Measurements from ENCODE around the gene PHACTR3.

PHACTR3 gene

DNA sequence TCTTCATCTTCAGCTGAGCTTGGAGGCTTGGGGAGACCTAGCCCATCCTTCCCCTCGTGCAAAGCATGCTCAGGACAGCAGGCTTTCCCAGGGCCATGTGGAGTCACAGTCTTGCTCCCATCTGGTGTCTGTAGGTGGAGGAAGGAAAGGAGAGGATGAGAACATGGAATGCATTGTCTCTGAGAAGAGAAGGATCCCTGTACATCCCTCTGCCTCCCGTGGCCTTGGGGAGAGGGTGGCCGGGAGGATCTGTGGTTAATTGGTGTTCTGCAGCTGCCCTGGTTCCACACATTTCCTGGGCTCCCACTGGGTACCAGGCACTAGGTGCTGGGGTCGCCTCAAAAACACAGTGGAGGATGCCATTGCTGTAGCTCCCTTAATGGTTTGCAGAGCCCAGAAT lies 134.5 kb downstream of the PHACTR3 start:
- H3K79me1 ChIP-seq (replicated peaks; ENCODE audit: low read length, poor library complexity, severe bottlenecking): no peaks in the 10 kb centered on the region
- no peaks in the 10 kb centered on the region for H3K9me3 ChIP-seq (ENCODE audit: control insufficient read depth, low read length)
- no peak overlapping the region for H4K91ac ChIP-seq (ENCODE audit: low read length)
- no peak for DNase-seq
- H2BK5ac ChIP-seq (ENCODE audit: low read depth, low read length, poor library complexity, severe bottlenecking): no peak overlapping the region
- WGBS: 18% methylated on average over 4 of the region's 4 CpGs
- H2BK12ac ChIP-seq (ENCODE audit: low read length in 2 of 2): no peak overlapping the region
- no peak overlapping the region for H3K4me3 ChIP-seq (ENCODE audit: insufficient read depth in 1 of 2, low read depth in 1 of 2, low read length in 2 of 2)
- H3K4me1 ChIP-seq (ENCODE audit: control insufficient read depth, insufficient read depth, low read depth, low read length): no peaks in the 10 kb centered on the region
- no peak overlapping the region for H2AFZ ChIP-seq (ENCODE audit: low read depth, low read length)
- H3K4ac ChIP-seq (ENCODE audit: low read depth in 1 of 2, low read length in 2 of 2): no peak overlapping the region
- H3K27me3 ChIP-seq (ENCODE audit: control insufficient read depth in 1 of 2, insufficient read depth in 1 of 2, low read length in 2 of 2): peaks cover 0 to 30% of the 10 kb centered on the region in 2 experiments
- H2BK120ac ChIP-seq (ENCODE audit: low read depth, low read length): no peak overlapping the region
- H2BK15ac ChIP-seq (ENCODE audit: low read depth, poor library complexity, severe bottlenecking): no peak overlapping the region
- no peak overlapping the region for H3K23ac ChIP-seq (ENCODE audit: low read length in 2 of 2)
- no peak overlapping the region for H3K4me2 ChIP-seq (ENCODE audit: low read length, poor library complexity, severe bottlenecking)
- no peak overlapping the region for H3K18ac ChIP-seq (ENCODE audit: low read depth in 1 of 2, low read length in 2 of 2)
- no peak overlapping the region for H3K9ac ChIP-seq (ENCODE audit: low read length)
- H3K36me3 ChIP-seq (ENCODE audit: control insufficient read depth in 1 of 2, insufficient read depth in 2 of 2, low read depth in 1 of 2, low read length in 2 of 2): no peaks in the 10 kb centered on the region
- H3K14ac ChIP-seq (ENCODE audit: low read length in 2 of 2): no peak overlapping the region
- no peak overlapping the region for H4K8ac ChIP-seq (ENCODE audit: low read length)
- no peak overlapping the region for H2AK5ac ChIP-seq (ENCODE audit: low read length, severe bottlenecking)
- H3K27ac ChIP-seq (ENCODE audit: low read length, poor library complexity, severe bottlenecking): no peak overlapping the region

GRCh38 chr20:59740621-59741020 lies 136.3 kb downstream of the PHACTR3 start:
- Histone ChIP-seq H3K4me2 (ENCODE audit: low read length, poor library complexity, severe bottlenecking) (no peak overlapping the region), H4K8ac (ENCODE audit: low read length) (no peak overlapping the region), H3K27ac (ENCODE audit: low read length, poor library complexity, severe bottlenecking) (no peak overlapping the region), H2BK15ac (ENCODE audit: low read depth, poor library complexity, severe bottlenecking) (no peak overlapping the region), H3K9ac (ENCODE audit: low read length) (no peak overlapping the region), H2AK5ac (ENCODE audit: low read length, severe bottlenecking) (no peak overlapping the region), H2BK5ac (ENCODE audit: low read depth, low read length, poor library complexity, severe bottlenecking) (no peak overlapping the region), H2BK12ac (ENCODE audit: low read length in 2 of 2) (no peak overlapping the region), H3K27me3 (ENCODE audit: control insufficient read depth in 1 of 2, insufficient read depth in 1 of 2, low read length in 2 of 2) (peaks cover 0 to 30% of the 10 kb centered on the region in 2 experiments), H3K23ac (ENCODE audit: low read length in 2 of 2) (no peak overlapping the region), H3K79me1 (replicated peaks; ENCODE audit: low read length, poor library complexity, severe bottlenecking) (no peaks in the 10 kb centered on the region), H3K18ac (ENCODE audit: low read depth in 1 of 2, low read length in 2 of 2) (no peak overlapping the region), H2AFZ (ENCODE audit: low read depth, low read length) (no peak overlapping the region), H3K9me3 (ENCODE audit: control insufficient read depth, low read length) (no peaks in the 10 kb centered on the region), H3K14ac (ENCODE audit: low read length in 2 of 2) (no peak overlapping the region), H3K4ac (ENCODE audit: low read depth in 1 of 2, low read length in 2 of 2) (no peak overlapping the region), H3K36me3 (ENCODE audit: control insufficient read depth in 1 of 2, insufficient read depth in 2 of 2, low read depth in 1 of 2, low read length in 2 of 2) (no peaks in the 10 kb centered on the region), H4K91ac (ENCODE audit: low read length) (no peak overlapping the region), H3K4me3 (ENCODE audit: insufficient read depth in 1 of 2, low read depth in 1 of 2, low read length in 2 of 2) (no peak overlapping the region), H2BK120ac (ENCODE audit: low read depth, low read length) (no peak overlapping the region), H3K4me1 (ENCODE audit: control insufficient read depth, insufficient read depth, low read depth, low read length) (no peaks in the 10 kb centered on the region)
- 46% methylated on average over 7 of the region's 7 CpGs for WGBS
- no peak for DNase-seq

GRCh38 chr20:59741073-59741472 lies 136.7 kb downstream of the PHACTR3 start:
- Histone ChIP-seq H2BK15ac (ENCODE audit: low read depth, poor library complexity, severe bottlenecking) (no peak overlapping the region), H3K36me3 (ENCODE audit: control insufficient read depth in 1 of 2, insufficient read depth in 2 of 2, low read depth in 1 of 2, low read length in 2 of 2) (no peaks in the 10 kb centered on the region), H3K4me1 (ENCODE audit: control insufficient read depth, insufficient read depth, low read depth, low read length) (no peaks in the 10 kb centered on the region), H2BK120ac (ENCODE audit: low read depth, low read length) (no peak overlapping the region), H3K18ac (ENCODE audit: low read depth in 1 of 2, low read length in 2 of 2) (no peak overlapping the region), H3K79me1 (replicated peaks; ENCODE audit: low read length, poor library complexity, severe bottlenecking) (no peaks in the 10 kb centered on the region), H3K4me3 (ENCODE audit: insufficient read depth in 1 of 2, low read depth in 1 of 2, low read length in 2 of 2) (no peak overlapping the region), H3K4me2 (ENCODE audit: low read length, poor library complexity, severe bottlenecking) (no peak overlapping the region), H4K91ac (ENCODE audit: low read length) (no peak overlapping the region), H3K4ac (ENCODE audit: low read depth in 1 of 2, low read length in 2 of 2) (no peak overlapping the region), H2AFZ (ENCODE audit: low read depth, low read length) (no peak overlapping the region), H2BK12ac (ENCODE audit: low read length in 2 of 2) (no peak overlapping the region), H2BK5ac (ENCODE audit: low read depth, low read length, poor library complexity, severe bottlenecking) (no peak overlapping the region), H3K23ac (ENCODE audit: low read length in 2 of 2) (no peak overlapping the region), H4K8ac (ENCODE audit: low read length) (no peak overlapping the region), H3K9ac (ENCODE audit: low read length) (no peak overlapping the region), H3K27me3 (ENCODE audit: control insufficient read depth in 1 of 2, insufficient read depth in 1 of 2, low read length in 2 of 2) (peaks cover 0 to 26% of the 10 kb centered on the region in 2 experiments), H3K27ac (ENCODE audit: low read length, poor library complexity, severe bottlenecking) (no peak overlapping the region), H3K9me3 (ENCODE audit: control insufficient read depth, low read length) (no peaks in the 10 kb centered on the region), H2AK5ac (ENCODE audit: low read length, severe bottlenecking) (no peak overlapping the region), H3K14ac (ENCODE audit: low read length in 2 of 2) (no peak overlapping the region)
- no peak for DNase-seq
- 77% methylated on average over 12 of the region's 12 CpGs for WGBS

GRCh38 chr20:59742351-59743095 lies 138.2 kb downstream of the PHACTR3 start:
- 79% methylated on average over 24 of the region's 24 CpGs for WGBS
- Histone ChIP-seq H3K36me3 (ENCODE audit: control insufficient read depth in 1 of 2, insufficient read depth in 2 of 2, low read depth in 1 of 2, low read length in 2 of 2) (no peaks in the 10 kb centered on the region), H2BK15ac (ENCODE audit: low read depth, poor library complexity, severe bottlenecking) (no peak overlapping the region), H3K27ac (ENCODE audit: low read length, poor library complexity, severe bottlenecking) (no peak overlapping the region), H3K79me1 (replicated peaks; ENCODE audit: low read length, poor library complexity, severe bottlenecking) (no peaks in the 10 kb centered on the region), H2BK12ac (ENCODE audit: low read length in 2 of 2) (no peak overlapping the region), H3K27me3 (ENCODE audit: control insufficient read depth in 1 of 2, insufficient read depth in 1 of 2, low read length in 2 of 2) (peaks cover 0 to 24% of the 10 kb centered on the region in 2 experiments), H3K4ac (ENCODE audit: low read depth in 1 of 2, low read length in 2 of 2) (no peak overlapping the region), H2AK5ac (ENCODE audit: low read length, severe bottlenecking) (no peak overlapping the region), H3K9me3 (ENCODE audit: control insufficient read depth, low read length) (no peaks in the 10 kb centered on the region), H4K8ac (ENCODE audit: low read length) (no peak overlapping the region), H2BK120ac (ENCODE audit: low read depth, low read length) (no peak overlapping the region), H3K4me3 (ENCODE audit: insufficient read depth in 1 of 2, low read depth in 1 of 2, low read length in 2 of 2) (no peak overlapping the region), H3K4me2 (ENCODE audit: low read length, poor library complexity, severe bottlenecking) (no peak overlapping the region), H4K91ac (ENCODE audit: low read length) (no peak overlapping the region), H3K14ac (ENCODE audit: low read length in 2 of 2) (no peak overlapping the region), H3K23ac (ENCODE audit: low read length in 2 of 2) (no peak overlapping the region), H2AFZ (ENCODE audit: low read depth, low read length) (no peak overlapping the region), H3K4me1 (ENCODE audit: control insufficient read depth, insufficient read depth, low read depth, low read length) (no peaks in the 10 kb centered on the region), H2BK5ac (ENCODE audit: low read depth, low read length, poor library complexity, severe bottlenecking) (no peak overlapping the region), H3K9ac (ENCODE audit: low read length) (no peak overlapping the region), H3K18ac (ENCODE audit: low read depth in 1 of 2, low read length in 2 of 2) (no peak overlapping the region)
- no peak for DNase-seq
